Measurements from ENCODE around the gene JARID2.

GRCh38 chr6:15386756-15387112 lies 140.9 kb downstream of the JARID2 start:
- TF ChIP-seq ZNF20 (CRISPR knock-in tag; IDR thresholded peaks at IDR 0.05): no peak
- no peak for TF ChIP-seq ZNF34 (CRISPR knock-in tag; IDR thresholded peaks at IDR 0.05; ENCODE audit: borderline replicate concordance)

Measured in HepG2 (cell line).